ENCODE measurements around the gene RIMKLB. TPM values are rescaled to one million over a fixed set of nuclear protein-coding genes. Genes with fewer than 3 reads are reported as not detected.

RIMKLB gene
- polyA plus RNA-seq, 3 donors: 1.0 to 6.6 (median 1.2) TPM

DNA sequence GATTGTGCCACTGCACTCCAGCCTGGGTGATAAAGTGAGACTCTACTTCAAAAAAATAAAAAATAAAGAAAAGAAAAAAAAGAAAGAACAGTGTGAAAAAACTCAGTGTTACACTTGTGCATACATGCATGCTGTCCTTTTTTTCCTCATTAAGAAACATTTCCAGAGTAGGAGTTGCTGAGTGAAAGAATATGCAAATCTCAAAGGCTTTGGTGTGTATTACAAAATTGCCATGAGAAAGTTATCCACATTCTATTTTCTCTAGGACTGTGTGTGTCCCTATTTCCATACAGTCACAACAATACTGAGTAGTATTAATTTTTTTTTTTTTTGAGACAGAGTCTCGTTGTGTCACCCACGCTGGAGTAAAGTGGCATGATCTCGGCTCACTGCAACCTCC lies 123.8 kb downstream of the RIMKLB start:
- no peaks in the 10 kb centered on the region for H3K36me3 ChIP-seq (replicated peaks in 1 of 2; ENCODE audit: control insufficient read depth in 1 of 2, insufficient read depth in 2 of 2, low read length in 2 of 2)
- H3K4me1 Mint-ChIP-seq: peaks cover 20% of the 10 kb centered on the region
- intact Hi-C loops (cut with micrococcal nuclease): no loop called here
- H3K27me3 ChIP-seq (ENCODE audit: control insufficient read depth in 2 of 2, insufficient read depth in 2 of 2, low read length in 2 of 2): no peaks in the 10 kb centered on the region
- peaks cover 7 to 11% of the 10 kb centered on the region in 2 donors for H3K4me1 ChIP-seq (ENCODE audit: control insufficient read depth in 1 of 2, insufficient read depth in 2 of 2, low read length in 2 of 2)
- no peaks in the 10 kb centered on the region for H3K9me3 ChIP-seq (replicated peaks in 1 of 2; ENCODE audit: control insufficient read depth in 1 of 2, insufficient read depth in 1 of 2, low read length in 2 of 2)
- peaks cover 0 to 3% (median 0%) of the 10 kb centered on the region in 7 donors for H3K9me3 Mint-ChIP-seq
- H3K4me3 Mint-ChIP-seq: no peak overlapping the region
- H4K20me1 ChIP-seq (ENCODE audit: insufficient read depth, low read length): no peaks in the 10 kb centered on the region
- H2AFZ ChIP-seq (ENCODE audit: insufficient read depth, low read depth, low read length, poor library complexity, severe bottlenecking): no peak overlapping the region
- H3K9ac ChIP-seq (ENCODE audit: insufficient read depth, low read length, poor library complexity, severe bottlenecking): no peak overlapping the region
- H3K27ac ChIP-seq (ENCODE audit: low read depth in 1 of 2, low read length in 2 of 2): no peak overlapping the region
- H3K27me3 Mint-ChIP-seq (ENCODE audit: low read depth in 3 of 3): peaks cover 3 to 4% (median 3%) of the 10 kb centered on the region in 3 donors
- no peak overlapping the region for H3K4me3 ChIP-seq (replicated peaks in 1 of 3; ENCODE audit: low read depth in 2 of 3, low read length in 3 of 3)
- no peaks in the 10 kb centered on the region for H3K36me3 Mint-ChIP-seq
- no peak for TF ChIP-seq CTCF (IDR thresholded peaks at IDR 0.05)
- no peak overlapping the region for H3K4me2 ChIP-seq (replicated peaks; ENCODE audit: extremely low read depth, low read length, poor library complexity, severe bottlenecking)
- H3K79me2 ChIP-seq (ENCODE audit: insufficient read depth, low read length): no peaks in the 10 kb centered on the region
- H3K27ac Mint-ChIP-seq: no peak overlapping the region
- WGBS (ENCODE audit: insufficient coverage): no CpG with 5 or more reads among the region's 3 CpGs
- no peak for DNase-seq

DNA sequence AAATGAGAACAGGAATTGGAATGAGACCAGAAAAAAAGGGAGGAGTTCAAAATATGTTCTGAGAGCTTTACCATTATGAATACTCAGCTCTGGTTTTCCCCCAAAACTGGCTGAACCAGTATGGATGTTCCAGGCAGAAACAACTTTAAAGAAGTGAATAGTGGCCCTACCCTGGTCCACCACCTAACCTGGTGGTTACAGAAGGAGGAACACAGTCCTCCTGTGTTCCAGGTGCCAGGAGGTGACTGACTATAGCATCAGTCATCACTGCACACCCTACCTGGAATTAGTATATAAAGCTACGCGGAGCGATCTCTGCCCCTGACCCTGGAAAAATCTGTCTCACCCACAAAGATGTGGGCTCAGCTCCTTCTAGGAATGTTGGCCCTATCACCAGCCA lies 124.5 kb downstream of the RIMKLB start, which contains the start of gene A2ML1:
Gene A2ML1, plus strand, starts transcription at position 324 of the 400 bp plus-strand sequence. Its CDS starts 31 bp downstream, at position 355.
- Histone ChIP-seq H3K9ac (ENCODE audit: insufficient read depth, low read length, poor library complexity, severe bottlenecking) (no peak within 1 kb of the TSS), H3K9me3 (replicated peaks in 1 of 2; ENCODE audit: control insufficient read depth in 1 of 2, insufficient read depth in 1 of 2, low read length in 2 of 2) (no peaks in the 10 kb centered on the region), H3K79me2 (ENCODE audit: insufficient read depth, low read length) (no peaks in the 10 kb centered on the region), H3K27me3 (ENCODE audit: control insufficient read depth in 2 of 2, insufficient read depth in 2 of 2, low read length in 2 of 2) (no peaks in the 10 kb centered on the region), H3K36me3 (replicated peaks in 1 of 2; ENCODE audit: control insufficient read depth in 1 of 2, insufficient read depth in 2 of 2, low read length in 2 of 2) (no peaks in the 10 kb centered on the region), H4K20me1 (ENCODE audit: insufficient read depth, low read length) (no peaks in the 10 kb centered on the region), H3K4me3 (replicated peaks in 1 of 3; ENCODE audit: low read depth in 2 of 3, low read length in 3 of 3) (no peak within 1 kb of the TSS), H3K4me2 (replicated peaks; ENCODE audit: extremely low read depth, low read length, poor library complexity, severe bottlenecking) (no peak within 1 kb of the TSS), H3K27ac (ENCODE audit: low read depth in 1 of 2, low read length in 2 of 2) (no peak within 1 kb of the TSS), H3K4me1 (ENCODE audit: control insufficient read depth in 1 of 2, insufficient read depth in 2 of 2, low read length in 2 of 2) (peaks cover 0 to 5% of the 10 kb centered on the region in 2 donors), H2AFZ (ENCODE audit: insufficient read depth, low read depth, low read length, poor library complexity, severe bottlenecking) (peak within 1 kb of the TSS; percentile 1)
- H3K36me3 Mint-ChIP-seq: no peaks in the 10 kb centered on the region
- intact Hi-C loops (cut with micrococcal nuclease): no loop called here
- DNase-seq: no peak
- peaks cover 0 to 3% (median 0%) of the 10 kb centered on the region in 7 donors for H3K9me3 Mint-ChIP-seq
- no CpG with 5 or more reads among the region's 3 CpGs for WGBS (ENCODE audit: insufficient coverage)
- no peak within 1 kb of the TSS for H3K4me3 Mint-ChIP-seq
- peaks cover 3 to 5% (median 3%) of the 10 kb centered on the region in 3 donors for H3K27me3 Mint-ChIP-seq (ENCODE audit: low read depth in 3 of 3)
- peaks cover 13% of the 10 kb centered on the region for H3K4me1 Mint-ChIP-seq
- no peak for TF ChIP-seq CTCF (IDR thresholded peaks at IDR 0.05)
- H3K27ac Mint-ChIP-seq: no peak within 1 kb of the TSS

Data from CD14-positive monocyte (primary cell).